ENCODE data around the gene FERD3L.
"Not testable (repeated sequence)": the region's sequence is repeated elsewhere in the genome, so short reads cannot be mapped to it uniquely, and the experiment has no call there.

FERD3L gene

GRCh38 chr7:19144661-19145433, at the start of gene FERD3L:
Gene FERD3L, minus strand, starts transcription at chr7:19145421. Its CDS starts 59 bp downstream, at chr7:19145362.
- no peak for DNase-seq

GRCh38 chr7:19194417-19194816, 49.2 kb upstream of the FERD3L start:
- DNase-seq: not testable (repeated sequence)

DNA sequence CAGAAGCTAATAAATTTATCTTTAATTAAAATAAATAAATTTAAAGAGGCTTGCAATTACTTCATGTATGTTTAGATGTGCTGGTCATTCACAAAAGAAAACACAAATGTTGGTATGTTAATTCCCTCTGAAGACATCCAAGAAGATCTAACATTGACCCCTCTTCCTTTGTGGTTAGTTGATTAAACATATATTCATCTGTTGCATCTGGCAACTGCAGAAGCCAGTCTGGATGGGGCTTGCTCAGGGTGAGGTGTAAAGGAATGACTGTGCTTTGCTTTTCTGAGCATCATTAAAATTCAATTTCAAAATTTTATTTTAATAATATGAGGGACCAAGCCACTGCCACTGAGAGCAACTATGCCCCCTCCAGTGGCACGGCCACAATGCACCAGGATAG, 36.4 kb upstream of the FERD3L start:
- DNase-seq: no peak

DNA sequence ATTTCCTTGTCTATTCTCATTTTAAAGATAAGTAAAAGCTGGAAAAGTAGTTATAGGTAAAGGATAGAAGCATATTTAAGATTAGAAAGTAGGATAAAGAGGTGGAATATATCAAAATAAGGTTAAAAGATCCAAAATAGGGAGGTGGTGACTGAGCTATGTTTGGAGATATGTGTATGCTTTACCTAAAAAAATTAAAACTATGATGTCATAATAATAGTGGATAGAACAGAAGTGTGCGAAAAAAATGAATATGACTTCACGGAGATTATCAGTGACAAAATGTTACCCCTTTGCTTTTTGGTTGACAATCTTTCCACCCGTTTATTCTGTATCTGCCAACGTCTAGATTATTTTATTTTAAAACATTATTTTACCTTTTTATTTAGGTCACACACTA, 33.4 kb upstream of the FERD3L start:
- no peak for DNase-seq

GRCh38 chr7:19177269-19177668, 32.0 kb upstream of the FERD3L start:
- DNase-seq: no peak

- DNase-seq: no peak
Measured at GRCh38 chr7:19175241-19175640, 30.0 kb upstream of the FERD3L start.

DNA sequence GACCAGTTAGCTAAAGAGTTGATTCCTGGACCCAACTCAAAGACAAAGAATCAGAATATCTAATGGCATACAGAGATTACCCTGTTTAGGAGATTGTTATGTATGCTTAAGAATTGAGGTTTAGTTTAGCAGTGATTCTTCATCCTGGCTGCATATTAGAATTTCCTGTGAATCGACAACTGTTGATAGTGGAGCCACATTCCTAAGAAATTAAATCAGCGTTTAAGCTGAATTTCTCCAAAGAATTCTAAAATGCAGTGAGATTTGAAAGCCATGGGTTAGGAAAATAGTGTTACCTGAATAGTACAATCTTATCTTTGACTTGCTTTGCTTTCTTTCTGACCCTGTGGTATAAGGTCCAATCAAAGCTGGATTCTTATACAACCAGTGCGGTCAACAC, 16.4 kb upstream of the FERD3L start:
- DNase-seq: no peak

DNA sequence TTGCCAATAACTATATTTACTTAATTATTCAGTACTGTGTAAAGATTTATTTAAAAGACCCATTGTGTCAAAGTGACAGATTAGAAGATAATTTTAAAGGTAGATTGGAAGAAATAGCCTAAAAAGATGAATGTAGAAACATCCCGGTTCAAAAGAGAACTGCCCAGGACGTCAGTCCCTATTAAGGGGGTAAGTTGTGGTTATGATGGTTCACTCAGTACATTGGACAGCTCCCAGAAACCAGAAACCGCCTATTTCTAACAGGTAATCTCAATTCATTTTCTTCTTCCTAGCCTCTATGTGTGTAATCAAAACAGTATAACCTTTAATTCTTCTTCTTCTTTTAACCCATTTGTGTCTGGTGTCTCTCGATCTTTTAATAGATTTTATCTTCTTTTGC, 1.5 kb upstream of the FERD3L start:
- no peak for DNase-seq

- no peak for DNase-seq
Measured at GRCh38 chr7:19145434-19146115, 354 bp upstream of the FERD3L start.

DNA sequence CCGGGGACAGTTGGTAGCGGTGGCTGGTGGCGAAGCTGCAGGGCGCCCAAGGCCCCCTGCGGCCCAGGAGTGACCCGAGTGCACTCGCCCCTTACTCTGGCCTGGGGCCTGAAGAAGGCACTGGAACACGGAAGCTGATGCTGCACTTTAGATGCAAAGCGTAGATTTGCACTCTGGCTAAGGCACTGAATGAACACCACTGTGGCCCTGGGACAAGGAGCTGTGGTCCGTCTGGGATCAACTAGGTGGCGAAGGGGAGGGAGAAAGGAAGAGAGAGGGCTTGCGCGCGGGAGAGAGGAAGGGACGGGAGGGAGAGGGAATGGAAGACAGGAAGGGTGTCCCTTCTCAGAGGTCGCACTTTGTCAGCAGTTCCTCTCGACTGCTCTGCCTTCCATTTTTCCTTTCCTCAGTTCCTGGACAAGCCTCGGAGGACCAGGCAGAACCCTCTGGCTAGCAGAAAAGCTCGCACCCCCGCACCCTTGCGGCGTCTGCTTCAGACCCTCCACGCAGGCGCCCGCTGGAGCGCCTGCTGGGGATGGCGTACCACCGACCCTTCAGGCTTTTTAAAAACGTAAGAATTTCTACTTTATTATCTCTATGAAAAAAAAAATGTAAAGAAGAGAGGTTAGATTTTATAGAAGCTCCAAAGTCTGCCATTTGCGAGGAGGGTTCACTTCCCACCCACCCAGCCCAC, 1.2 kb downstream of the FERD3L start:
- DNase-seq: no peak

GRCh38 chr7:19139706-19140327, 5.4 kb downstream of the FERD3L start:
- no peak for DNase-seq

- no peak for DNase-seq
Measured at GRCh38 chr7:19133886-19134285, 11.3 kb downstream of the FERD3L start.

- DNase-seq: no peak
Measured at GRCh38 chr7:19133390-19133789, 11.8 kb downstream of the FERD3L start.

- DNase-seq: no peak
Measured at GRCh38 chr7:19128856-19129255, 16.4 kb downstream of the FERD3L start.

DNA sequence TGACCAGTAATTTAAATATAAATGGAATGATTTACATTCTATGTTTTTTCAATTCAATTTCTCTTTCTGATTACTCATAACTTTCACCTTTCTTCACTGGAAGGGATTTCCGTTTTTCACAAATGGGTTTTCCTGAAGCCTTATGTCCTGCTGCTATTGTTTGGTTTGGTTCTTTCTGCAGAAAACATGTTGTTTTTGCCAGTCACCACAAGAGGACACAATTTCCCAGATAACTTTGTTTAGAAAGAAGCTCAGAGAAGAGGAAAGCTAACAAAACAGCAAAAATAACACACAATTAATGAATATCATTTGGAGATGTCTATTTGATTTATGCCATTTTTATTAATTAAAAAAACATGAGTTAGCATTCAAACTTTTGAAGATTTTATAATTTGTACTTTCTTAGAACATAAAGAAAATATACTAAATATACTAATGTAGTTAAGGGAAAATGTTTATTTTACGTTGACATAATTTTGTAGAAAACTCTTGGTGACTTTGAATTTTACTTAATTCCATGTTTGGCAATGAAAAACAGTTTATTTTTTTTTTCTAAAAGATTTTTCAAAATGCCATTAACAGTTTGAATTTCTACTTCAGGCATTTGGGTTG, 23.1 kb downstream of the FERD3L start:
- DNase-seq: no peak

DNA sequence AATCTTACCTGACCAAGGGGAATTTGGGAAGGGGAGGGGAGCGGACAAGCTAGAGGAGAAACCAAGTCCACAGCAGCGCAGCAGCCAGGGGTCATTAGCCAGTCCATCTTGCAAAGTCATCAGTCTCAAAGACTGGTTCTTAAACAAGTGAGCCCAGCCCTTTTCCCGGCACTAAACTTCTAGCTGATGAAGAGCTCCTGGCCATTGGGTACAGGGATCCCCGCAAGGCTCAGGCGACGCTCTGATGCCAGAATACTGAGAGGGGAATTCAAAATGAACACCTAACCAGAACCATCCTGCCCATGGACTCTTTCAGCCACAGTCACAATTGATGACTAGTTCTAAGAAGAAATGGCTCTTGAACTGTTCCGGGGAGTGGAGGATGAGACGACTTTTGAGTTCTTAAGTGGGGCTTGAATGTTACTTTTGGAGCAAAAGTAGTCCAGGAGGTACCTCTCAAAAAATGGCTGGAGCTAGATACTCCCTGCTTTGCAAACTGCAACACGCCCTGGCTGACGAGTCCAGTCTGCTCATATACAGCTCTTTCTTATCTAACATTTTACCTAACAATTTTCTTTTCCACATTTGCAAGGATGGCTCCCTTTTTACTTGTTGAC, 25.2 kb downstream of the FERD3L start:
- DNase-seq: no peak

DNA sequence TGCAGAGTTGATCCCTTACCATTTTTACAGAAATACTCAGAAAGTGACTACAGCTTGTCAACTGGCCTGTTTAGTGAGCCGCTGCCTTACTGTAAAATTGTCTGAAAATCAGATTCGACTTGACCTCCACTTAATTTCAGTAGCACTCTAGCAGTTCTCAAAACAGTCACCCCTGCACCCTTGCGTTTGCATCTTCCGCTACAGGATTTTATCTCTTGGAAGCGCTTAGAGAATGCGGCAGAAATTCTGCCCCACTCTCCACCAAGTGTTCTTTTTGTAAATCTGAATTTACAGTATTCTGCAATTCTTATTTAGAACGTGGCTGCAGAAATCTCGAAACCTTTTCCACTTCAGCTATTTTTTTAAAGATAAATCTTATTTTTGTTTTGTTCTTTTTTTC, 25.8 kb downstream of the FERD3L start:
- DNase-seq: no peak

DNA sequence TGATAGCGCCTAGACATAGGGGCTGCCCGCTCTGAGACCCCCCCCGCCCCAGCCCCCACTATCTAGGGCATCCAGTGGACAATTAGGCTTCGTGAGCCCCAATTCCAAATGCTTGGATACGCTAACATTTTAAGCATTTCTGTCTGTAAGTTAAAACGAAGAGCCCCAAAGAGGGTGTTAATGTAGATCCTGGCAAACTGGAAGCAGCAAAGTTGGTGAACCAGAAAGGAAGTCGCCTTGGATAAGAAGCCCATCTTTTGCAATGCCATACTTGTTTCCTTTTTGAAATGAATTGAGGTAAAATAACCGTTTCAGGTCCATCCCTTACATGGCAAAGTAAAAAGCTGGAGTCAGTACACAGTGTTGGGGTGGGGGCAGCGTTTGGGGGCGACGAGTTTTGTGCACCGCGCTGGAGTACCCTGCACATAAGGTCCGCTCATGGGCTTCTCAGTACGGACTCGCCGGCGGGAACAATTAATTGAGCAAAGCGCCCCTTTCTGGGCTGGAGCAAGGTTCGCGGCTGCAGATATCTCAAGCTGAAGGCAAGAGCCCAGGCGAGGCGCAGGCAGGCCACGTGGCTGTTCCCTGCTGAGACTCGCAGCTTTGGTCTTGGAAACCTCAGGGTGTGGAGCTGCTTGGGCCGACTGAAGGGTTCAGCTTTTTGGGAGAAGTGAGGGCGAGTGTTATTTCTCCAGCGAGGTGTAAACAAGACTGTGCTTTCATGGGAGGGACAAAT, 26.4 kb downstream of the FERD3L start:
- no peak for DNase-seq

DNA sequence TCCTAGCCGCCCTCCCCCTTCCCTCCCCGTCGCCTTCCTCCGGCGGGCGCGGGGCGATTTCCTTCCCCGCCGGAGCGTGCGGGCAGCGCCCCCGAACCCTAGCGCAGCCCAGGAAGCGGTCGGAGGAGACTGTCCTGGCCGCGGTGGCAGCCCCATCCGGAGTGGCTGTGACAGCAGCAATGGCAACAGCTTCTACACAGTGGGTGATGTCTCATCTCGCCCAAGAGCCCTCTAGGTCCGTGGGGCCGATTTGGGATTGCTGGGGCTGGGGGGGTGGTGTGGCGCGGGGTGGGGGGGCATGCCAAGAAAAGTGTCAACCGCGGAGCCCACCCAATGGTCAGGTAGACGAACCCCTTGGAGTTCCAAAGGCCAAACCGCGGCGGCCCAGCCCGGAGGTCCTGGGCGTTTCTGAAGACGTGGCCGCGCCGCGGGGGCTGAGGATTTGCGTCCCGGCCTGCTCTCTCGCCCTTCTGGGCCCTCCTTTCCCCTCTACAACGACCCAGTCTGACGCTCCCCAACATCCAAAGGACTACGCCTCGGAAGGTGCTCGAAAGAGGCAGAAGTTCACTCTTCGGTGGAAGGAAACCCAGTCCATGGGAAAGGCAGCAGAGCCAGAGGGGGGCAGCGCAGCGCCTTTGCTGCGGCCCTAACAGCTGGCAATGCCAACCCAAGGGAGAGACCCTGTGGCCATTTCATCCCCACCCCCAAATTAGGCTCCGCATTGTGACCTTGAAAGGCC, 27.2 kb downstream of the FERD3L start:
- no peak for DNase-seq

DNA sequence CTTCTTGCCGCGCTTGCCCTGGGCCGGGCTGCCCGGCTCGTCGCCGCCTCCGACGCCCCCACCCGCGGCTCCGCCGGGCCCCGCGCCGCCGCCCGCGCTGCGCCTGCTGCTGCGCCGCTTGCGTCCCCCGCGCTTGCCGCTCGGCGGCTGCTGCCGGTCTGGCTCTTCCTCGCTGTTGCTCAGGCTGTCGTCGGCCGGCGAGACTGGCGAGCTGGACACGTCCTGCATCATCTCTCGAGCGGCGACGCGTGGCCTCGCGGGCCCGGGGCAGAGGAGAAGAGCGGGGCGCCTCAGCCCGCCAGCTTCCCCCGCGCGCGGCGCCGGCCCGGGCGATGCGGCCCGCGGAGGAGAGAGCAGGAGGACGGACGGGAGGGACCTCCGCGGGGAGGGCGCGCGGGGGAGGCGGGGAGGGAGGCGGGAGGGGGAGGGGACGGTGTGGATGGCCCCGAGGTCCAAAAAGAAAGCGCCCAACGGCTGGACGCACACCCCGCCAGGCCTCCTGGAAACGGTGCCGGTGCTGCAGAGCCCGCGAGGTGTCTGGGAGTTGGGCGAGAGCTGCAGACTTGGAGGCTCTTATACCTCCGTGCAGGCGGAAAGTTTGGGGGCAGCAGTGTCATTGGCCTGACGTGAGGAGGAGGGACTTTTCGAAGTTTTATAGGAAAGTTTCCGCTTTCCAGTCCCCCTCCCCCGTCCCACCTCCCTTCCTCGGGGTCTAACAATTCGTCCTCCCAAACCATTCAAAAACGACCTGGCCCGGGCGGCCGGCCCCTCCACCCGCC, 27.9 kb downstream of the FERD3L start, which contains the start of gene TWIST1:
TSS of gene TWIST1 (minus strand) at position 546 of the 779 bp plus-strand sequence. CDS start at position 231, 315 bp downstream.
- no peak for DNase-seq

Measured in SIG-M5 (cell line).